GM19099 (cell line): ENCODE results near the gene MYO6.

Experiments used
- POLR2A ChIP-seq: IDR thresholded peaks from 3 replicates; pipeline ENCODE4 v1.6.1; 2011; ENCODE audit warnings: low read depth; ENCODE audit not compliant: insufficient read length; ENCODE audit errors: extremely low read depth

MYO6 gene

DNA sequence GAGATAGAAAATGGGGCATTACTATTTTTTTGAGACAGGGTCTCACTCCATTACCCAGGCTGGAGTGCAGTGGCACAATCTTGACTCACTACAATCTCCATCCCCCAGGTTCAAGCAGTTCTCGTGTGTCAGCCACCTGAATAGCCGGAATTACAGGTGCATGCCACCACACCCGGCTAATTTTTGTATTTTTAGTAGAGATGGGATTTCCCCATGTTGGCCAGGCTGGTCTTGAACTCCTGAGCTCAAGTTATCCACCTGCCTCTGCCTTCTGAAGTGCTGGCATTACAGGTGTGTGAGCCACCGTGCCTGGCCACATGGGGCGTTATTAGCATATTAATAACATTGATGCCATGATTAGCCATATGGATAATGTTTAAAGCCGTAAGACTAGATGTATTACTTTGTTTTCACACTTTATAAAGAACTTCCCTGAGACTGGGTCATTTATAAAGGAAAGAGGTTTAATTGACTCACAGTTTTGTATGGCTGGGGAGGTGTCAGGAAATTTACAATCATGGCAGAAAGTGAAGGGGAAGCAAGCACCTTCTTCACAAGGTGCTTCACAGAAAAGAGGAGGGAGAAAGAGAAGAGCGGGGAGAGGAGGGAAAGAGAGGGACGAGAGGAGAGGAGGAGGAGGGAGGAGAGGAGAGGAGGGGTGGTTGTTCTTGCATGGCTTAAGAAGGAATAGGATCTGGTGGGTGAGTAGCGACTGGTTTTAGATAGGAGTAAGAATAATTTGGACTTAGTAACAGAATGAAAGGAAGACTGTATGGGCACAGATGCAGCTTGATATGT, 51.9 kb downstream of the MYO6 start:
- TF ChIP-seq POLR2A, result no peak

GRCh38 chr6:75802366-75802765, 53.3 kb downstream of the MYO6 start:
- TF ChIP-seq POLR2A, result no peak

GRCh38 chr6:75808507-75808906, 59.5 kb downstream of the MYO6 start:
- TF ChIP-seq POLR2A, result no peak

DNA sequence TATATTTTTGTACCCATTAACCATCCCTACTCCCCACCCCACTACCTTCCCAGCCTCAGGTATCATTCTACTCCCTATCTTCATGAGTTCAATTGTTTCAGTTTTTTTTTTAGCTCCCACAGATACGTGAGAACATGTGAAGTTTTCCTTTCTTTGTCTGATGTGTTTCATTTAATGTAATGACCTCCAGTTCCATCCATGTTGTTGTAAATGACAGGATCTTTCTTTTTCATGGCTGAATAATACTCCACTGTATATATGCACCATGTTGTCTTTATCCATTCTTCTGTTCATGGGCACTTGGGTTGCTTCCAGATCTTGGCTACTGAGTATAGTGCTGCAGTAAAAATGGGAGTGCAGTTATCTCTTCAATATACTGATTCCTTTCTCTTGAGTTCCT, 63.5 kb downstream of the MYO6 start:
- no peak for TF ChIP-seq POLR2A

DNA sequence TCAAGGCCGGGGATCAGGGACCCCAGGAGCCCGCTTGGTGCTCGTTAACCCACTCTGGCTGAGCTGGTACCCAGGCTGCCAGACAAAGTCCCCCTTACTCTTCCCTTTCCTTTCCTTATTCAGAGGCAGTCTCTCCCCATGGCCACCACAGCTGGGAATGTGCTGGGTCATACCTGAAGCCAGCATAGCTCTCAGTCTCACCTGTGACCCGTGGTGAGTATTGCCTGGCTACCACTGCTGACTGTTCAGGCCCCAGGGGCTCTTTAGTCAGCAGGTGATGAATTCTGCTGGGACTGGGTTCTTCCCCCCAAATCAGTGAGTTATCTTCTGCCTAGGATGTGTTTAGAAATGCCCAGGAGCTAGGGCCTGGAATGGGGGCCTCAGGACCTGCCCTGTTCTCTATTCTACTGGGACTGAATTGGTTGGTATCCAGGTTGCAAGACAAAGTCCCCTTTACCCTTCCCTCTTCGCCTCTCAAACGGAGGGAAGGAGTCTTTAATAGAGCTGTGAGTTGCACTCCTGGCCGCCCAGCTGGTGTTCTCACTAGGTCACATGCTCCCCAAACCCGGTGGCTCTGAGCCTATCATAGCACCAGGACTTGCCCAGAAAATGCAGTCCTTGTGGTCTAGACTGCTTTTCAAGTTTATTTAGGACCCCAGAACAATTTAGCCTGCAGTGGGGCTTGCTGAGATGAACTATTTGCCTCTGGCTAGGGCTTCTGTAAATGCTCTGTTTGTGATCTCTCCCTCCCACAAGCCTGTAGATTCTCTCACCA, 64.6 kb downstream of the MYO6 start:
- TF ChIP-seq POLR2A, result no peak

DNA sequence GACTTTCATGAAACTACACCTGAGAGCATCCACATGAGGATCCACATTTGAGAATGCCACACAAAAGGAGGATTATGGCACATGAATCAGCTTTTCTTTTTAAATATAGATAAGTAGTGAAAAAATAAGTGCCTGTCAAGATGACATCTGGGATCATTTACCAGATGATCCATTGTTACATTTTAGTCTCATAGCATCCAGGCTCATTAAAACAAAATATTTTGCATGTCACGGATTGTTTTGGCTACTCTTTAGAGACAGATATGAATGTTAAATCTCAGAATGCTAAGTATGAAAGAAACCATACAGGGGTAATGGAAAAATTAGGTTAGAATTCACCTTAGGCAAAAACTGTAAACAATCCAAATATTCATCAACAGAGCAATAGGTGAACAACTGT, 66.7 kb downstream of the MYO6 start:
- no peak for TF ChIP-seq POLR2A

DNA sequence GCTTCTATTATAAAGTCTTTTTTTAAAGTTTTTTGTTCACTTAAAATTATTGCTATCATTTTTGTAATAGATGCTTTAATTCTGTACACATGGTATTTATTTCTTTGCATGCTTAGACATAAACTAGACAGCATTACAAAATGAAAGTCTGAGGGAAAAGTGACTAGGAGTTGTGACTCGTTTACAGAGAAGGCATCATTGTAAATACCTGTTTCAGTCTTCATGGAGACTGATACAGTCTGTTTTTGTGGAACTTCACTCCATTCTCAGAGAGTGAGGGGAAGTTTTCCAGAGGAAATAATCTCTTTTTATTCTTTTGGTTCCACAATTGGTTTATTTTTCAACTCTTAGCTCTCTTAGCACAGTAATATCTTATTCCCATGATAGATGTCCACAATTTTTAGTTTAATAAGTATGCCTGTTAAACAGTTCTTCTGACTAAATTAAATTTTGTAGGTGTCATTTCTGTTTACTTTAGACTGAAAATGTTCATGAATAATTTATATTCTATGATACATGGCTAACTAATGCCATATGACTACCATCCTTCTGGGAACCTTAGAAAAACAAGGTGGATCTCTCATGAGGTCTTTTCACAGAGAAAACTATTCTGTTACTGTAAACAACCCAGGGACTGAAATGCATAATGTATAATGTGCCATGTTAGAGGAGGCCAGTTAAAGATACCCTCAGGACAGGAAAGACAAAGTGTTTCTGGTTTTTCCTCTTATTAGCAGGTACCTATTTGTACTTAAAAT, 69.2 kb downstream of the MYO6 start:
- no peak for TF ChIP-seq POLR2A

DNA sequence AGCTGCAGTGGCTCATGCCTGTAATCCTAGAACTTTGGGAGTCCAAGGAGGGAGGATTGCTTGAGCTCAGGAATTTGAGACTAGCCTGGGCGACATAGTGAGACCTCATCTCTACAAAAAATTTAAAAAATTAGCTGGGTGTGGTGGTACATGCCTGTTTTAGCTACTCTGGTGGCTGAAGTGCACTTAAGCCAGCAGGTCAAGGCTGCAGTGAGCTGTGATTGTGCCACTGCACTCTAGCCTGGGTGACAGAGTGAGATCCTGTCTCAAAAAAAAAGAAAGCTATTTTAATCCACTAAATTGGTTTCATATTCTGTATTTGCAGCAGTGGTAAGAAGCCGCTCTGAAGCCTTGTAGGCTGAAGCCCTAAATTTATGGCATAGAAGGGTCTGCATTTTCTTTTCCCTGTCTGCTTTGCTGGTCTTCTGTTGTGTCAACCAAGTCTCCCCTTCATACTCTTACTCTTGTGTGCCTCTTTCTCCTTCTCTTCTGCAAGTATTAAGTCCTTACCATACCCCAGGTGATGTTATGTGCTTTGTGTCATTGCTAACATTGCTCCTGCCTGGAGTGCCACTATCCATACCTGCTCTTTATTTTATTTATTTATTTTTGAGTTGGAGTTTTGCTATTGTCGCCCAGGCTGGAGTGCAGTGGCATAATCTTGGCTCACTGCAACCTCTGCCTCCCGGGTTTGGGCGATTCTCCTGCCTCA, 70.9 kb downstream of the MYO6 start:
- TF ChIP-seq POLR2A, result no peak

- TF ChIP-seq POLR2A, result no peak
Measured at GRCh38 chr6:75824160-75824559, 75.1 kb downstream of the MYO6 start.

- TF ChIP-seq POLR2A, result no peak
Measured at GRCh38 chr6:75827163-75827562, 78.1 kb downstream of the MYO6 start.

DNA sequence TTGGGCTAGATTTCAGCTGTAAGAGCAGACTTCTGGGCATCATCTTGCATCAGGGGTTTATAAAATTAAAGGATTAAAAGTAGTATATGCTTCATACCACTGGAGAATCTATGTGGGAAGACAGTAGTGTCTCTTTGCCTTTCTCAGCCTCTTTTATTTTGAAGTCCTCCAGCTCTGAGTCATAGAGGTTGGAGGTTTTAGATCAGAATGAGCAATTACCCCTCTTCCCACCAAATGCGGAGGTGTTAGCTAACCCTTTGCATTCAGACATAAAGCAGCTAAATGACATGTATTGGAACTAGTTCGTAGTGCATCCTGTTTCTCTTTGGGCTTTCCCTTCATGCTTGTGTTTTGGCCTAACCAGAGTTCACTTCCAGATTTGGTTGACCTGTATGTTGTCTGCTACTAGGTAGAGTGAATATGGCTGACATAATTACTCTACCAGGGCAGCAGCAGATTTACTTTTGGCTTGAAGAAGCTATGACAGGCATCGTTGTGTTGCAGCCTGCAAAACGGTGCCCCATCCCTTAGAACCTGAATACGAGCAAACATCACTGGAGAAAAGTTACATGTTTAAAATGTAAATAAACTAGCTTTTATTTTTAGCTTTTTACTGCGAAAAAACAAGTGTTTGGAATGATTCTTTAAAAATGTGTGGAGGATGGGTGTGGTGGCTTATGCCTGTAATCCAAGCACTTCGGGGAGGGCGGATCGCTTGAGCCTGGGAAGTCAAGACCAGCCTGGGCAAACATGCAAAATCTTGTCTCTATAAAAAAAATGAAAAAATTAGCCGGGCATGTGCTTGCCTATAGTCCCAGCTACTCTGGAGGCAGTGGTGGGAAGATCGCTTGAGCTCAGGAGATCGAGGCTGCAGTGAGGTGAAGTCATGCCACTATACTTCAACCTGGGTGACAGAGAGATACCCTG, 82.2 kb downstream of the MYO6 start:
- no peak for TF ChIP-seq POLR2A

DNA sequence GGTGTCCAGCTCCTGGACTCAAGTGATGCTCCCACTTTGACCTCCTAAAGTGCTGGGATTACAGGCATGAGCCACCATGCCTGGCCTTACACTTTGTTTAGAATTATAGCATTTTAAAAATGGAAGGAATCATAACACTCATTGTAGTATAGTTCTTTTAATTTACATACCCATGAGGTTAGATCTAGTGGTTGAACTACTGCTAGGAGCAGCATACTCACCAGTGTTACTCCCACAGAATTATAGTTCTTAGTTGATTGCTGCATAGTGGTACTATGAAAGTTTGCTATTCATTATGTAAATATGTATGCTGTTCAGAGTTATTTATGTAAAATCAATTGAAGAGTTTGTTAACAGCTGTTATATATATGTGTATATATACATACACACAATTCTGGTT, 85.4 kb downstream of the MYO6 start:
- TF ChIP-seq POLR2A, result no peak

DNA sequence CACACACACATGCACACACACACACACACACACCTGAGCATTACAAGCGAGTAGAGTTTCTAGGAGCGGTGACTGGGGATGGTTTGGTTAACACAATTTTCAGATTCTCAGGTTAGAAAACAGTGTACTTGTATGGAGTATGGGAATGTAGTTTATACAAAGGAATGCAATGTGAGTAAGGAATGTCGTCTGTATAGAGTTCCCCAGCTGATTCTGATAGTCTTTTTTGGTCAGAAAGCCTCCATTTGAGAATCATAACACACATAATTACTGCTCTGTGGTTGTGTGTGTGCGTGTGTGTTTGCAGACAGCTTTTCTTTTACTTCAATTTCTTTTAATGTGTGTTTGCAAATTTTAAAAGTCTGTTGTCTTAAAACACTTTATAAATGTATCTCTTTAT, 93.2 kb downstream of the MYO6 start:
- TF ChIP-seq POLR2A, result no peak

DNA sequence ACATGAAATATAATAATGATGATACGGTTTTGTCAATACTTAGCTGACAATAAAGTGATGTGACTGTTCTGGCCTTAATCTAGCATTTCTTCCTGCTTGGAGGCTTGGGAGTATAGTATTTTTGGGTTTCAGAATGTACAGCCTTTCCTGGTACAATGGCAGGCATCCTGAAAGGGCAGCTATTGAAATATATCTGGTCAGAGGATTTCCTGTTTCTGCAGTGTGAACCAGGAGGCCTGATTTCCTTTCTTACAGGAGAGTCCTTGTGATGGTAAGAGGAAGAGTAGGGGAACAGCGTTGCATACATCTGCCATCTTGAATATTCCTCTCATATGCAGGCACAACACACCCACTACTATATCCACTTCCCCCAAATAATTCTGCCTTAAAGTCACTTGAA, 93.7 kb downstream of the MYO6 start:
- no peak for TF ChIP-seq POLR2A

DNA sequence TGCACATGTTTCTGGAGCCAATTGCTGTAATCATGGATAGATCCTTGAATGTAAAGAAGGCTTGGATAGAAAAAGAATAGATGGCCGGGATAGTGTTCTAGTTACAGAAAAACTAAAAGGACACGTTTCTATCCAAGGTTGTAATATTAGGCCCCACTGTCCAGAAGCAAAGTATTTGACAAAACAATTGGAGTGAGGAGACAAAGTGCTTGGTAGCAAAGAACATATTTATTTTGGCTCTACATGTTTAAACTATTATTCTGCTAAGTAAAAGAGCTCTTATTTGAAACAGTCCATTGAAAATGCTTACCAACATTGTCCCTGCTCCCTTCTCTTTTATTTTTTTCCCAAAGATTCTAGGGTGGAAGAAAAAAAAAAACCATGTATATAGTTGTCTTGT, 94.4 kb downstream of the MYO6 start:
- TF ChIP-seq POLR2A, result no peak

GRCh38 chr6:75848274-75848673, 99.2 kb downstream of the MYO6 start:
- TF ChIP-seq POLR2A, result no peak
